Calu3 (cell line): ENCODE data around the gene TNNI3. TPM values are rescaled to one million over a fixed set of nuclear protein-coding genes. Genes with fewer than 3 reads are reported as not detected.
A peak's percentile ranks its signal among the peaks of the same experiment; 100 is the strongest.

ENCODE experiments used
- BruUV-seq: library from RNA; stranded (reverse); fragments of 400-500 nt; replicated peaks from 2 replicates; lab custom pipeline; 2021; lab: Mats Ljungman, UMichigan
- CTCF ChIA-PET: fragments of 300-600 bp; sonication (Branson Sonifier 250); formaldehyde crosslinking; loops from one replicate; lab custom pipeline; 2022; ENCODE audit warnings: antibody characterized with exemption; lab: Charles Lee
- DNase-seq: peaks from one replicate; pipeline ENCODE4 v3.0.0; 2022
- H3K27ac Mint-ChIP-seq: one replicate; pipeline ENCODE4 v1.8.0; 2022; ENCODE audit warnings: mixed read lengths; ENCODE audit not compliant: unreplicated experiment
- H3K27me3 Mint-ChIP-seq: one replicate; pipeline ENCODE4 v1.8.0; 2022; ENCODE audit warnings: mixed read lengths; ENCODE audit not compliant: unreplicated experiment
- H3K36me3 Mint-ChIP-seq: one replicate; pipeline ENCODE4 v1.8.0; 2022; ENCODE audit warnings: mild to moderate bottlenecking, moderate library complexity, mixed read lengths; ENCODE audit not compliant: insufficient read depth, unreplicated experiment
- H3K4me1 Mint-ChIP-seq: one replicate; pipeline ENCODE4 v1.8.0; 2022; ENCODE audit warnings: mild to moderate bottlenecking, low read depth, mixed read lengths; ENCODE audit not compliant: unreplicated experiment
- H3K4me3 Mint-ChIP-seq: one replicate; pipeline ENCODE4 v1.8.0; 2022; ENCODE audit warnings: mild to moderate bottlenecking, low read depth, moderate library complexity, mixed read lengths; ENCODE audit not compliant: unreplicated experiment
- H3K9me3 Mint-ChIP-seq: one replicate; pipeline ENCODE4 v1.8.0; 2022; ENCODE audit warnings: low read depth, mixed read lengths; ENCODE audit not compliant: unreplicated experiment
- CTCF ChIP-seq: fragments of 200-600 bp; IDR thresholded peaks from one replicate; pipeline ENCODE4 v1.8.0; 2022; ENCODE audit warnings: antibody characterized with exemption; ENCODE audit not compliant: unreplicated experiment
- intact Hi-C: fragments of 100-400 bp; cut with micrococcal nuclease; formaldehyde crosslinking; loops from one replicate; pipeline ENCODE4 v1.10.0; 2022; ENCODE audit not compliant: unreplicated experiment
- total RNA-seq: library from RNA; stranded (reverse); gene quantifications from 2 replicates; pipeline ENCODE4 v1.2.3, GENCODE V29; 2022

TNNI3 gene
- total RNA-seq, 1 experiment from 2014 or later: 1.3 TPM

- Mint-ChIP-seq H3K36me3 (peaks cover 38% of the 10 kb centered on the region), H3K4me3 (no peak overlapping the region), H3K27me3 (peaks cover 76% of the 10 kb centered on the region), H3K9me3 (no peaks in the 10 kb centered on the region), H3K27ac (no peak overlapping the region), H3K4me1 (peaks cover 45% of the 10 kb centered on the region)
- BruUV-seq: no TSS peak
- no peak for TF ChIP-seq CTCF
- intact Hi-C loops: loop anchor here (5.0 to 10.0 kb wide), 2 partner anchors 37 to 80 kb away; partner anchors contain the start of gene PPP6R1
- CTCF ChIA-PET: interaction anchor here (0.6 to 2.4 kb wide), 4 partner anchors 9 to 34 kb away, joined by 3 to 7 read pairs (median 4); partner anchors contain the start of gene DNAAF3
- no peak for DNase-seq
Measured at GRCh38 chr19:55175117-55175867, 17.8 kb upstream of the TNNI3 start.

- no TSS peak for BruUV-seq
- no peak for TF ChIP-seq CTCF
- Mint-ChIP-seq H3K9me3 (no peaks in the 10 kb centered on the region), H3K27me3 (peaks cover 76% of the 10 kb centered on the region), H3K36me3 (peaks cover 31% of the 10 kb centered on the region), H3K4me3 (peak overlapping the region; percentile 84), H3K4me1 (peaks cover 38% of the 10 kb centered on the region), H3K27ac (no peak overlapping the region)
- CTCF ChIA-PET: interaction anchor here (1.6 to 2.4 kb wide), 2 partner anchors 14 to 28 kb away, joined by 4 to 7 read pairs; no protein-coding TSS in a partner anchor
- DNase-seq: no peak
- intact Hi-C loops: loop anchor here (5.0 to 10.0 kb wide), 2 partner anchors 38 to 80 kb away; partner anchors contain the start of gene PPP6R1
Measured at GRCh38 chr19:55174425-55175116, 17.0 kb upstream of the TNNI3 start.

- peak; percentile 94 for DNase-seq
- peak overlapping the region; percentile 1 for H3K27ac Mint-ChIP-seq
- intact Hi-C loops: loop anchor here (10.0 kb wide), 1 partner anchor 81 kb away; the partner anchor contains the start of gene PPP6R1
- no TSS peak for BruUV-seq
- peaks cover 24% of the 10 kb centered on the region for H3K36me3 Mint-ChIP-seq
- H3K27me3 Mint-ChIP-seq: peaks cover 70% of the 10 kb centered on the region
- H3K4me3 Mint-ChIP-seq: peak overlapping the region; percentile 84
- H3K9me3 Mint-ChIP-seq: no peaks in the 10 kb centered on the region
- TF ChIP-seq CTCF: no peak
- peaks cover 31% of the 10 kb centered on the region for H3K4me1 Mint-ChIP-seq
- CTCF ChIA-PET: interaction anchor here (0.6 to 2.4 kb wide), 6 partner anchors 8 to 210 kb away, joined by 3 to 9 read pairs (median 4); partner anchors contain the start of gene PTPRH
Measured at GRCh38 chr19:55173714-55174409, 16.3 kb upstream of the TNNI3 start.
